Cardiac fibroblast (primary cell): Measurements from ENCODE around the gene ODAD3.

Experiments
- DNase-seq, 2 donors: peaks; one replicate each; pipeline versions ENCODE4 v3.0.0 to v3.0.0-alpha.2; 2010; ENCODE audit warnings: low read depth in 2 of 2
- H3K4me3 ChIP-seq, 2 donors: replicated peaks in 1 of 2; 1 replicate in 1 of 2; 2 replicates in 1 of 2; pipeline ENCODE4 v1.5.1; 2011; ENCODE audit warnings: low read depth in 2 of 2, low read length in 2 of 2, mild to moderate bottlenecking in 2 of 2, moderate library complexity in 1 of 2
- CTCF ChIP-seq: IDR thresholded peaks from one replicate; pipeline ENCODE4 v1.5.1; 2011; ENCODE audit warnings: low read depth, mild to moderate bottlenecking, low read length, inconsistent platforms

ODAD3 gene

DNA sequence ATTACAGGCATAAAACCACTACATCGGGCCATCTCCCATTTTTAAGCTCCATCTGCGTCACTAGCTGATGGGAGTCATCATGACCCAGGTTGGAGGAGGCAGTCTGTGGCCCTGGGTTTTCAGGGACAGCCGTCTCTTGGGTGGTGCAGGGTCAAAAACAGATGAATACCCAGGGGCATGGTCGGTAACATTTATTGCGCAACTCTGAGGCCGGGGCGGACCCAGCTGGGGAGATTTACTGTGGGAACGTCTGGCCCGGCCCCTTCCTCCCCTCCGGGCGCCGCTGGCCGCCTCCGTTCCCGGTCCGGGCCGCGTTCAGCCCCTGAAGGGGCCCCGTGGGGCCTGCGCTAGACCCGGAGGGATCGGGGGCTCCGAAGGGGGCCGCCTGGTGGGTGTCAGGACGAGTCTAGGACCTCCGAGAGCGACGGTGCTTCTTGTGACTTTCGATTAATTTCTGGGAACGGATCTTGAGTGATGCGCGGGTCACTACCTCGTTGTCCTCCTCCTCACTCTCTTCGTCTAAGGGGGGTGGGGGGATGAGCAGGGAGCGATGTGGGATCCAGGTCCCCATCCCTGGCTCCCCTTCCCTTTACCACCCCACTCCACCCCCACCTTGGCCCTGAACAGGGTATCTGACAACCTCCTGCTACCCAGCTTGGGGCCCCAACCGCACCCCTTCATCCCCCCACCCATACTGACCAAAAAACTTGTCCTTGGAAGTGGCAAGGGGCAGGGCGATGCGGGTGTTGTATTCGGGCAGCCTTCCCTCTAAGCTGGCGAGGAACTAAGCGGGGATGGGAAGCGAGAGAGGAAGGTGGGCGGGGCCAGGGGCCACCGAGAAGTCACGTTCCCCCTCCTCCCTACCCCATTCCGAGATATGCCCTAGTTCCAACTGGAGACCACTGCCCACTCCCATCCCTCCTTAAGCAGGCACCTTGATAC lies 14.2 kb downstream of the ODAD3 start:
- H3K4me3 ChIP-seq: peak overlapping the region; percentile 22 to 24
- no peak for TF ChIP-seq CTCF
- peak; percentile 57 to 61 for DNase-seq

DNA sequence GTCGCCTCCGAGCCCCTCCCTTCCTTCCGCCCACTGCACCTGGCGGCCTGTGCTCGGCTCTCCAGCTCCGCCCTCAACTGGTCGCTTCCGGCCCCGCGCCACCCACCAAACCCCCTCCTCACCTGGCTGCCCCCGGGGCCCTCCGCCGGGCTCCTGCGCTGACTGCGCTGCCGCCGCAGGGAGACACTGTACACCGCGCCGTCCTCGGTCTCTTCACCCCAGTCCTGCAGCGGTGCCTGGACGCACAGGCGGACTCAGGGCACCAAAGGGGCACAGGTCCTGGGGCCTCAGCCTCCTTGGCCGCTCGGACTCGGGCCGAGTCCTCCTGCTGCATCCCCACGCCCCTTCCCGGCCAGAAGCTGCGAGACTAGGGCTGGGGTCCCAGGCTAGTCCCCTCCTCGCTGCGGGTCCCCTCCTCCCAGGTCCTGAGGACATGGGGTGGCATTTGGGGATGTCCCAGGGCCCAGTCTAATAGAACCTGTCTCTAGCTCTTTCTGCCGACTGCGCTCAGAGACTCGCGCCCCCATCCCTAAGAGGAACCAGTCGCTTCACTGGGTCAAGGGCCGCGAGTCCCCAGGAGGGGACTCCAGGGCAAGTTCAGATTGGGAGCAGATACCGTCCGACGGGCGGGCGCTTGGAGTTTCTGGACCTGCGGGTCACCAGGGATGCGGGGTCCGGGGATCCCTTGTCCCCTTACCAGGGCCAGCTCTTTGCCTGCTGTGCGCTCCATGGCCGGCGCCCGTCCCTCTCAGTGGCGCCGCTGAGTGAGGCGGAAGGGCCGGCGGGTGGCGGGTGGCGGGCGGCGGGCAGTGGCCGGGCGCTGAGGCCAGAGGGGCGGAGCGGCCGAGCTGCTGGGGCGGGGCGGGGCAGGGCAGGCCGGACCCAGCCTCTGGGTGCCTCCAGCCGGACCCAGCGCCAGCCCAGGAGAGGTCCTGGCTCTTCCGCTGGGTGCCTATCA lies 16.1 kb downstream of the ODAD3 start, which contains the start of gene RGL3:
TSS of gene RGL3 (minus strand) at position 766 of the 958 bp plus-strand sequence. CDS start at position 730, 36 bp downstream.
- DNase-seq: no peak
- peak within 1 kb of the TSS; percentile 32 to 45 for H3K4me3 ChIP-seq
- no peak for TF ChIP-seq CTCF

DNA sequence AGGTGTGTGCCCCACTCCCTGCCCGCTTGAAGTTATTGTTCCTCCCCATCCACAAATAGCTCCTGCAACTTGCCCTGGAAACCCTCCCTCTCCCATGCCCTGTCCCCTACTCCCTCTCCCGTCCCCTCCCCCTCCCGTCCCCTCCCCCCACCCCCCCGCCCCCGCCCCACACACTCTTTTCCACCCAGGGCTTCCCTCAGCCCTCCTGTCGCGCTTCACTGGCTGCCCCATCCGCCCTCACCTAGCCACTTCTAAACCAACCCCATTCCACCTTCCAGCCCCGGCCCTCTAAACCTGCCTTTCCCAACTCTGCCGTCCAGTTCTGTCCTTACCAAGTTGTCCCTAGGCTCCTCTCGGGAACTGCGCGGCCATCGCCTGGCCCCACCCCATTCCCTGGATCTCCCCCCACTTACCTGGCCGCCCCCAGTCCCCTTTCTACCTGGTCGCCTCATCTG lies 16.8 kb downstream of the ODAD3 start:
- no peak overlapping the region for H3K4me3 ChIP-seq
- DNase-seq: no peak
- no peak for TF ChIP-seq CTCF

DNA sequence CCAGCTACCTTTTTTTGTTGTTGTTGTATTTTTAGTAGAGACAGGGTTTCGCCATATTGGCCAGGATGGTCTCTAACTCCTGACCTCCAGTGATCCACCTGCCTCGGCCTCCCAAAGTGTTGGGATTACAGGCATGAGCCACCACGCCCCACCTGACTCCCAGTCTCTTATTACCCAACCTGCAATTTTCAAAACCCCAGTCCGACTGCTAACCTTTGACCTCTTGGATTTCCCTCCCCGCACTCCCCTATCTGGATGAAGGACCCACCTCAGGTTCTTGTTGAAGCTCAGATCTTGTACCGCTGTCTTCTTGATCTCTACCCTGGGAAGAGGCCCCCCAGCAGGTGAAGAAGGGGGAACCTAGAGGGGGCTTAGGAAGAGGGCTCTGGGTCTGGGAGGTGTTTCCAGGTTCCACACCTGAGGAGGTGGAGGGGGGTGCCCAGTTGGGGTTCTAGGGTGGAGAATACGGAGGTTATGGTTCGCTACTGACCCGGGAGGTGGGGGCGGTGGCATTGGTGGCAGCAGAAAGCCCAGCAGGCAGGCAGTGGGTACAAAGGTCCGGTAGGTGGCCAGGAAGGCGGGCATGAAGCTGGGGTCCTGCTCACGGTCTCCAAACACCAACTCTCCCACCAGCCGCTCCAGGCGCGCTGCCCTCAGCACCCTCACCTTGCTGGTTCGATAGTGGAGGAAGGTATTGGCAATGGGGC lies 18.4 kb downstream of the ODAD3 start:
- no peak for TF ChIP-seq CTCF
- no peak for DNase-seq
- H3K4me3 ChIP-seq: no peak overlapping the region

DNA sequence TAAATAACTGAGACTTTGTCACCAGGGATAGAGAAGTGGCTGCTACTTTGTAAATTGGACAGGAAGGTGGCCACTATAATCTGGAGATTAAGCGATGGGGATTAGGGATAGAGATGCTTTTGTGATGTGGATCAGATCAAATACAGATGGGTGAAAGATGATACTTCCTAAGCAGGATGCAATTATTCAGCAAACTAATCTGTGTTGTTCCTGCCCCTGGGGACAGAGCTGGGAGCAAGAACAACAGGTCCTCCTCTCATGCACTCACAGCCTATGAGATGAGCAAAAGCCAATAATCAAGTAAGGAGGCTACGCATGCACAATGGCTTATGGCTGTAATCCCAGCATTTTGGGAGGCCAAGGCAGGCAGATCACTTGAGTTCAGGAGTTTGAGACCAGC lies 20.4 kb downstream of the ODAD3 start:
- no peak for DNase-seq
- no peak overlapping the region for H3K4me3 ChIP-seq
- TF ChIP-seq CTCF: no peak

DNA sequence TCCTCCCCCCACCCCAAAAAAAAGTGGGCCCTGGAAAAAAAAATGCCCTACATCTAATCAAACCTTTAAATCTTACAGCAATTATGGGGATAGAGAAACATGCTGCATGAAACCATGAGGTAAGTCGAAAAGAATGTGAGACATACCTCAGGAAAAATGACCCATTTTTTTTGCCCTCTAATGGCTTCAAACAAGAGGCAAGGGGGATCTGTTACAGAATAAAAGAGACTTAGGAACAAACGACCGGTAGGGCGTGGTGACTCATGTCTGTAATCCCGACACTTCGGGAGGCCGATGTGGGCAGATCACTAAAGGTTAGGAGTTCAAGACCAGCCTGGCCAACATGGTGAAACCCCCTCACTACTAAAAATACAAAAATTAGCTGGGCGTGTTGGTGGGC lies 24.2 kb downstream of the ODAD3 start:
- DNase-seq: peak in 1 of 2 donors; percentile 39
- H3K4me3 ChIP-seq: no peak overlapping the region
- no peak for TF ChIP-seq CTCF
